ENCODE measurements around the gene GNGT1. TPM values are rescaled to one million over a fixed set of nuclear protein-coding genes. Genes with fewer than 3 reads are reported as not detected.

The GNGT1 gene
- total RNA-seq, 1 experiment from 2014 or later: 0.47 TPM

- no peak for DNase-seq (ENCODE audit: extremely low read depth, low read depth)
Measured at GRCh38 chr7:93937818-93938217, 31.5 kb downstream of the GNGT1 start.

GRCh38 chr7:93938293-93938692 is 31.9 kb downstream of the GNGT1 start:
- no peak for DNase-seq (ENCODE audit: extremely low read depth, low read depth)

GRCh38 chr7:93941945-93942344 is 35.6 kb downstream of the GNGT1 start:
- no peak for DNase-seq (ENCODE audit: extremely low read depth, low read depth)

GRCh38 chr7:93943816-93944540 is 37.6 kb downstream of the GNGT1 start:
- no peak for DNase-seq (ENCODE audit: extremely low read depth, low read depth)

GRCh38 chr7:93944673-93945072 is 38.3 kb downstream of the GNGT1 start:
- no peak for DNase-seq (ENCODE audit: extremely low read depth, low read depth)

- no peak for DNase-seq (ENCODE audit: extremely low read depth, low read depth)
Measured at GRCh38 chr7:93945083-93945482, 38.7 kb downstream of the GNGT1 start.

GRCh38 chr7:93945756-93946535 is 39.6 kb downstream of the GNGT1 start:
- no peak for DNase-seq (ENCODE audit: extremely low read depth, low read depth)

- no peak for DNase-seq (ENCODE audit: extremely low read depth, low read depth)
Measured at GRCh38 chr7:93948106-93948505, 41.7 kb downstream of the GNGT1 start.

GRCh38 chr7:93948873-93949272 is 42.5 kb downstream of the GNGT1 start:
- DNase-seq (ENCODE audit: extremely low read depth, low read depth): no peak

- DNase-seq (ENCODE audit: extremely low read depth, low read depth): no peak
Measured at GRCh38 chr7:93949423-93949822, 43.1 kb downstream of the GNGT1 start.

- DNase-seq (ENCODE audit: extremely low read depth, low read depth): no peak
Measured at GRCh38 chr7:93955304-93955703, 48.9 kb downstream of the GNGT1 start.

GRCh38 chr7:93957767-93958166 is 51.4 kb downstream of the GNGT1 start:
- no peak for DNase-seq (ENCODE audit: extremely low read depth, low read depth)

- DNase-seq (ENCODE audit: extremely low read depth, low read depth): no peak
Measured at GRCh38 chr7:93958216-93958615, 51.8 kb downstream of the GNGT1 start.

- no peak for DNase-seq (ENCODE audit: extremely low read depth, low read depth)
Measured at GRCh38 chr7:93958651-93959050, 52.3 kb downstream of the GNGT1 start.

Small RNA genes lying within 50 kb of the gene (small RNA-seq; reads per million reads assigned to genes)
- gene AC002076.2: 0 reads per million in 2 experiments

Other genes with a start within 250 kb of the GNGT1 start
- gene TFPI2, start 15.8 kb upstream of the GNGT1 start, total RNA-seq (2014; rRNA removed; shearing (Covaris generic)): 976 and 998 TPM in 2 replicates
- gene GNG11, start 15.2 kb downstream of the GNGT1 start, total RNA-seq (2014; rRNA removed; shearing (Covaris generic)): 62.8 and 66.1 TPM in 2 replicates
- gene BET1, start 97.8 kb downstream of the GNGT1 start, total RNA-seq (2014; rRNA removed; shearing (Covaris generic)): 38.3 and 43.2 TPM in 2 replicates

Data from NCI-H460 (cell line).